Mesenchymal stem cell (in vitro differentiated cells and primary cell): ENCODE data around the gene CIDEA.
A peak's percentile ranks its signal among the peaks of the same experiment; 100 is the strongest.

Source experiments
- DNase-seq: peaks from one replicate; pipeline ENCODE4 v3.0.0-alpha.2; 2013
- H2AFZ ChIP-seq: one replicate; pipeline ENCODE4 v1.6.1; 2013; ENCODE audit warnings: low read depth, mild to moderate bottlenecking, control low read depth, inconsistent platforms, low read length, moderate library complexity
- H2AK5ac ChIP-seq: 2 replicates; pipeline ENCODE4 v1.6.1; 2013; ENCODE audit warnings: low read length, moderate library complexity, mild to moderate bottlenecking, inconsistent platforms; ENCODE audit not compliant: severe bottlenecking
- H2BK120ac ChIP-seq: one replicate; pipeline ENCODE4 v1.6.1; 2013; ENCODE audit warnings: low read depth, mild to moderate bottlenecking, inconsistent platforms, low read length, moderate library complexity
- H2BK12ac ChIP-seq, 2 experiments: one replicate each; pipeline ENCODE4 v1.6.1; 2013; ENCODE audit warnings: inconsistent platforms in 2 of 2, low read length in 2 of 2, mild to moderate bottlenecking in 2 of 2, moderate library complexity in 2 of 2, control low read depth in 1 of 2
- H2BK15ac ChIP-seq: one replicate; pipeline ENCODE4 v1.6.1; 2013; ENCODE audit warnings: mild to moderate bottlenecking, low read depth, inconsistent platforms; ENCODE audit not compliant: poor library complexity, severe bottlenecking
- H2BK5ac ChIP-seq: 2 replicates; pipeline ENCODE4 v1.6.1; 2013; ENCODE audit warnings: low read depth, mild to moderate bottlenecking, low read length, control low read depth, inconsistent platforms; ENCODE audit not compliant: poor library complexity, severe bottlenecking
- H3K14ac ChIP-seq, 2 experiments: one replicate each; pipeline ENCODE4 v1.6.1; 2013; ENCODE audit warnings: inconsistent platforms in 2 of 2, low read length in 2 of 2, control low read depth in 1 of 2, mild to moderate bottlenecking in 1 of 2, moderate library complexity in 1 of 2
- H3K18ac ChIP-seq, 2 experiments: one replicate each; pipeline ENCODE4 v1.6.1; 2013; ENCODE audit warnings: inconsistent platforms in 2 of 2, low read length in 2 of 2, control low read depth in 1 of 2, low read depth in 1 of 2, mild to moderate bottlenecking in 1 of 2
- H3K23ac ChIP-seq, 2 experiments: one replicate each; pipeline ENCODE4 v1.6.1; 2013; ENCODE audit warnings: inconsistent platforms in 2 of 2, low read length in 2 of 2, mild to moderate bottlenecking in 2 of 2, moderate library complexity in 2 of 2, control low read depth in 1 of 2
- H3K27ac ChIP-seq: 2 replicates; pipeline ENCODE4 v1.5.1; 2013; ENCODE audit warnings: mild to moderate bottlenecking, moderate library complexity, low read length, control low read depth, inconsistent platforms; ENCODE audit not compliant: poor library complexity, severe bottlenecking
- H3K27me3 ChIP-seq, 2 experiments: 2 replicates each; pipeline versions ENCODE4 v1.6.1 to v1.7.0; 2013; ENCODE audit warnings: low read length in 2 of 2, mild to moderate bottlenecking in 2 of 2, moderate library complexity in 2 of 2, control low read depth in 1 of 2, inconsistent platforms in 1 of 2; ENCODE audit not compliant: control insufficient read depth in 1 of 2, insufficient read depth in 1 of 2
- H3K36me3 ChIP-seq, 2 experiments: 2 replicates each; pipeline versions ENCODE4 v1.6.1 to v1.7.0; 2013; ENCODE audit warnings: low read length in 2 of 2, control low read depth in 1 of 2, inconsistent platforms in 1 of 2, low read depth in 1 of 2, mild to moderate bottlenecking in 1 of 2; ENCODE audit not compliant: insufficient read depth in 2 of 2, control insufficient read depth in 1 of 2
- H3K4ac ChIP-seq, 2 experiments: one replicate each; pipeline ENCODE4 v1.6.1; 2013; ENCODE audit warnings: inconsistent platforms in 2 of 2, low read length in 2 of 2, mild to moderate bottlenecking in 2 of 2, moderate library complexity in 2 of 2, control low read depth in 1 of 2, low read depth in 1 of 2
- H3K4me1 ChIP-seq: 2 replicates; pipeline ENCODE4 v1.6.1; 2013; ENCODE audit warnings: low read depth, low read length, control low read depth; ENCODE audit not compliant: control insufficient read depth, insufficient read depth
- H3K4me2 ChIP-seq: 2 replicates; pipeline ENCODE4 v1.6.1; 2013; ENCODE audit warnings: low read length, mild to moderate bottlenecking, inconsistent platforms; ENCODE audit not compliant: poor library complexity, severe bottlenecking
- H3K4me3 ChIP-seq, 2 experiments: 2 replicates each; pipeline versions ENCODE4 v1.5.1 to v1.7.0; 2013; ENCODE audit warnings: low read length in 2 of 2, mild to moderate bottlenecking in 2 of 2, control low read depth in 1 of 2, low read depth in 1 of 2; ENCODE audit not compliant: insufficient read depth in 1 of 2
- H3K79me1 ChIP-seq: replicated peaks from 2 replicates; pipeline ENCODE4 v1.6.1; 2013; ENCODE audit warnings: mild to moderate bottlenecking, control low read depth, low read length, inconsistent platforms; ENCODE audit not compliant: poor library complexity, severe bottlenecking
- H3K9ac ChIP-seq: 2 replicates; pipeline ENCODE4 v1.7.0; 2013; ENCODE audit warnings: mild to moderate bottlenecking, low read length, moderate library complexity
- H3K9me3 ChIP-seq: 2 replicates; pipeline ENCODE4 v1.7.0; 2013; ENCODE audit warnings: mild to moderate bottlenecking, low read length; ENCODE audit not compliant: control insufficient read depth
- H4K8ac ChIP-seq: one replicate; pipeline ENCODE4 v1.6.1; 2013; ENCODE audit warnings: inconsistent platforms, mild to moderate bottlenecking, low read length, moderate library complexity
- H4K91ac ChIP-seq: one replicate; pipeline ENCODE4 v1.6.1; 2013; ENCODE audit warnings: mild to moderate bottlenecking, low read length, inconsistent platforms
- WGBS: methylation state at CpG from one replicate; pipeline ENCODE4 v1.1.7; 2013; ENCODE audit warnings: mixed read lengths; 5-methylcytosine and 5-hydroxymethylcytosine counted together

CIDEA gene

DNA sequence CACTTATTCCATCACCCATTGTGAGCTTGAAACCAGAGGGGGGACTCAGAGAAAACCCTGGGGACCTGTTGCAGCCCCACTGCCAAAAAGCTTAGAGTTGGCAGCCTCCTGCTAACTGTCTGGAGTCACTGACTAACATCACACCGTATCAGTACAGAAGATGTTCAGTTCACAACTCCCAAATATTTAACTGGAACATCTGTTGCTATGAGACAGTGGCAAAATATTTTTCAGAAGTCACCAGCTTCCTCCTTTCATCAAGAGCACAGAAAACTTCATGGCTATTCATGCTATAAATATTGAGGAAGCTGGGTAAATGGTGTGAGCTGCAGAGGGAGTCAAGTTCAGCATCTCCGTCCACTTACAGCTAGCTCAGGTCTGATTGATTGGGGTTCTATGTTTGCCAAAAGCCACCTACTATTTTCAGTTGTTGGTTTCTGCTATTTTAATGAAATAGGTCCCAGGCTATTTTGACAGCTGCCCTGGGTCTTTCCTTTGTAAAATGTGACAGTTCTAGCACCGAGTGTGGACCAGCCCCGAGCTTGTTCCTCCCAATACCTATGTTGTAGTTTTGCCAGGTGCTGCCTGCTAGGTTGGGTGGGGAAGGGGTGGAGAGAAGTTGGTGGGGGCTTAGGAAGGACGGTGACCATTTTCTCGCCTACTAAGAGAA, 63.6 kb downstream of the CIDEA start:
- H3K18ac ChIP-seq, result no peak overlapping the region
- peaks cover 13% of the 10 kb centered on the region for H3K4me1 ChIP-seq
- H3K9me3 ChIP-seq, result no peaks in the 10 kb centered on the region
- H3K14ac ChIP-seq, result no peak overlapping the region
- no peak overlapping the region for H3K4me3 ChIP-seq
- no peak overlapping the region for H2BK15ac ChIP-seq
- no peak overlapping the region for H2AK5ac ChIP-seq
- H3K4ac ChIP-seq, result no peak overlapping the region
- no peak overlapping the region for H2AFZ ChIP-seq
- H2BK120ac ChIP-seq, result no peak overlapping the region
- no peak overlapping the region for H2BK5ac ChIP-seq
- H4K8ac ChIP-seq, result no peak overlapping the region
- H3K9ac ChIP-seq, result peak overlapping the region; percentile 65
- no peak overlapping the region for H4K91ac ChIP-seq
- no peak overlapping the region for H3K4me2 ChIP-seq
- no peak overlapping the region for H2BK12ac ChIP-seq
- no peak overlapping the region for H3K23ac ChIP-seq
- no peaks in the 10 kb centered on the region for H3K27me3 ChIP-seq
- peaks cover 36 to 91% of the 10 kb centered on the region in 2 experiments for H3K36me3 ChIP-seq
- 84% methylated on average over 6 of the region's 6 CpGs for WGBS
- H3K79me1 ChIP-seq, result peaks cover 3% of the 10 kb centered on the region
- no peak overlapping the region for H3K27ac ChIP-seq
- peak; percentile 81 for DNase-seq

- Histone ChIP-seq H3K36me3 (peaks cover 39 to 91% of the 10 kb centered on the region in 2 experiments), H3K18ac (no peak overlapping the region), H2BK5ac (no peak overlapping the region), H4K8ac (no peak overlapping the region), H3K4me3 (no peak overlapping the region), H2BK12ac (no peak overlapping the region), H3K4me1 (peaks cover 13% of the 10 kb centered on the region), H3K9ac (peak overlapping the region; percentile 65), H2BK15ac (no peak overlapping the region), H3K27me3 (no peaks in the 10 kb centered on the region), H3K4me2 (no peak overlapping the region), H3K14ac (no peak overlapping the region), H4K91ac (no peak overlapping the region), H2BK120ac (no peak overlapping the region), H2AK5ac (no peak overlapping the region), H3K27ac (no peak overlapping the region), H3K23ac (no peak overlapping the region), H2AFZ (no peak overlapping the region), H3K79me1 (peaks cover 5% of the 10 kb centered on the region), H3K4ac (no peak overlapping the region), H3K9me3 (no peaks in the 10 kb centered on the region)
- no peak for DNase-seq
- 74% methylated on average over 5 of the region's 5 CpGs for WGBS
Observed at GRCh38 chr18:12318334-12318697, 64.2 kb downstream of the CIDEA start.

- no peak overlapping the region for H2BK120ac ChIP-seq
- no CpG with 5 or more reads among the region's 5 CpGs for WGBS
- no peak for DNase-seq
Observed at GRCh38 chr18:12318857-12319256, 64.7 kb downstream of the CIDEA start.

GRCh38 chr18:12321333-12321732, 67.2 kb downstream of the CIDEA start:
- H2BK5ac ChIP-seq, result no peak overlapping the region
- H2BK120ac ChIP-seq, result no peak overlapping the region
- no peak overlapping the region for H2BK12ac ChIP-seq
- H3K9me3 ChIP-seq, result no peaks in the 10 kb centered on the region
- 88% methylated on average over 3 of the region's 4 CpGs for WGBS
- DNase-seq, result no peak
- H3K4ac ChIP-seq, result peak overlapping the region in 1 of 2 experiments; percentile 54
- no peak overlapping the region for H3K14ac ChIP-seq
- H3K9ac ChIP-seq, result no peak overlapping the region
- no peak overlapping the region for H3K4me3 ChIP-seq
- H3K27me3 ChIP-seq, result no peaks in the 10 kb centered on the region
- H3K79me1 ChIP-seq, result peaks cover 13% of the 10 kb centered on the region
- no peak overlapping the region for H2AK5ac ChIP-seq
- no peak overlapping the region for H3K27ac ChIP-seq
- H2AFZ ChIP-seq, result no peak overlapping the region
- H3K23ac ChIP-seq, result peak overlapping the region in 1 of 2 experiments; percentile 96
- H3K36me3 ChIP-seq, result peaks cover 51 to 88% of the 10 kb centered on the region in 2 experiments
- H3K4me2 ChIP-seq, result no peak overlapping the region
- peak overlapping the region; percentile 27 for H4K8ac ChIP-seq
- H4K91ac ChIP-seq, result peak overlapping the region; percentile 67
- H3K4me1 ChIP-seq, result peaks cover 11% of the 10 kb centered on the region
- no peak overlapping the region for H3K18ac ChIP-seq
- peak overlapping the region; percentile 40 for H2BK15ac ChIP-seq

More at GRCh38 chr18:12318857-12319256, 64.7 kb downstream of the CIDEA start:
- H3K18ac ChIP-seq, result no peak overlapping the region
- H4K8ac ChIP-seq, result no peak overlapping the region
- peaks cover 5% of the 10 kb centered on the region for H3K79me1 ChIP-seq
- H2BK12ac ChIP-seq, result no peak overlapping the region
- H3K23ac ChIP-seq, result no peak overlapping the region
- H3K4me1 ChIP-seq, result peaks cover 13% of the 10 kb centered on the region
- H3K4me2 ChIP-seq, result no peak overlapping the region
- no peaks in the 10 kb centered on the region for H3K9me3 ChIP-seq
- H2AK5ac ChIP-seq, result no peak overlapping the region
- H3K27me3 ChIP-seq, result no peaks in the 10 kb centered on the region
- H2BK5ac ChIP-seq, result no peak overlapping the region
- no peak overlapping the region for H4K91ac ChIP-seq
- H2AFZ ChIP-seq, result no peak overlapping the region
- H3K9ac ChIP-seq, result peak overlapping the region; percentile 65
- no peak overlapping the region for H3K4me3 ChIP-seq
- no peak overlapping the region for H3K14ac ChIP-seq
- no peak overlapping the region for H2BK15ac ChIP-seq
- peaks cover 41 to 90% of the 10 kb centered on the region in 2 experiments for H3K36me3 ChIP-seq
- no peak overlapping the region for H3K27ac ChIP-seq
- no peak overlapping the region for H3K4ac ChIP-seq
